Measurements from ENCODE around the gene RPP38.

Gene RPP38

DNA sequence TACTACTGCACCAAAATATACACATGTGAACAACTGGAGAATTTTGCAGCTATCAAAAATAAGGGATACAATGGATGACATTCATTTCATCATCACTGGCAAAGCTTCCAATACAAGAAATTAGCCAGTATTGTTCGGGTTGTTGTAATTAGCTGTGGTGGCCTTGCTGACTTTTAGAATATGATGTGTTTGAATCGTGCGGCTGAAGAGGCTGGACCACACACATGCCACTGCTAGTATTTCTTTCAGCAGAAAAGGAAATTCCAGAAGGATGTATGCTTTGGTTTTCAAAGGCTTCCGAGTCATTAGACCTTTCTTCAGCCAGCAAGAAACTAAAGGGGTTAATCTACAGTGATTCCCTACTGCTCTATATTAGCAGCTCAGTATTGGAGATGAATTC lies 16.6 kb downstream of the RPP38 start:
- DNase-seq, result no peak

DNA sequence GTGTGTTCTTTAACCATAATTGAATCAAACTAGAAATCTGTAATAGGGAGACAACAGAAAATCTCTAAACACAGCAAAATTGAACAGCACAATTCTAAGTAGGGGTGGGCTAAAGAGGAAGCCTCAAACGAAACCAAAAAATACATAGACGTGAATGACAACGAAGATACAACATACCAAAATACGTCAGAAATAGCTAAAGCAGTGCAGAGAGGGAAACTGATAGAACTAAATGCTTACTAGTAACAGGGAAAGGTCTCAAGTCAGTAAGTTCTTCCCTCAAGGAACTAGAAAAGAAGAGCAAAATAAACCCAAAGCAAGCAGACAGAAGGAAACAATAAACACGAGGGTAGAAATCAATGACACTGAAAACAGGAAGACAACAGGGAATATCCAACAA lies 19.1 kb downstream of the RPP38 start:
- DNase-seq, result no peak

DNA sequence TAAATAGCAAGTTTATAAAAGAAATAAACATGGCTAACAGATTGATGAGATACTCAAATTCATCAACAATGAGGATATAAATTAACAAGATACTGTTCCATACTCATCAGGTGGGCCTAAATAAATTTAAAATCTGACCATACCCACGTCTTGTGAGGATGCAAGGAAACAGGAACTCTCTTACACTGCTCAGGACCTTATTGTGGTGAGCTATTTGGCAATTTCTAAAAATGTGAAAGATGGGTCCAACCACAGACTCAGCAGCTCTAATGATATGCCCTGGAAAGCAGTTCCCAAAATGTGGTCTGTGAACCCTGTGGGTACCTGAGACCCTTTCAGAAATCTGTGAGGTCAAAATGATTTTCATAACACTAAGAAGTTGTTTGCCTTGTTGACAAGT lies 21.5 kb downstream of the RPP38 start:
- no peak for DNase-seq

DNA sequence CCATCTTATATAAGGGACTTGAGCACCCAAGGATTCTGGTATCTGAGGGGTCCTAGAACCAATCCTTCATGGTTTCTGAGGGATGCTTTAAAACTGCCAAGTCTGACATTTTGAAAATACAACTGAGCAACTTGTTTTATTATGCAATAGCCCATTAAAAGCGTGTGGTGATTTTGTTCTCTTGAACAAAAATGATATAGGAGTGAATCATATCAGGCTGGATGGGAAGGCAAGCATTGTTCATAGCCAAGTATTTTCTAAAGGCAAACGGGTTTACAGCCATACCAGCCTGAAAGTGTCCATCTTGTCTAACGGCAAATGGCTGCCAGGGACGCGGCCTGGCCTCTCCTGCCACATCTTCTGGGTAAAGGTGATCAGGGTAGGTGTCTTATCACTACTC lies 23.4 kb downstream of the RPP38 start:
- no peak for DNase-seq

DNA sequence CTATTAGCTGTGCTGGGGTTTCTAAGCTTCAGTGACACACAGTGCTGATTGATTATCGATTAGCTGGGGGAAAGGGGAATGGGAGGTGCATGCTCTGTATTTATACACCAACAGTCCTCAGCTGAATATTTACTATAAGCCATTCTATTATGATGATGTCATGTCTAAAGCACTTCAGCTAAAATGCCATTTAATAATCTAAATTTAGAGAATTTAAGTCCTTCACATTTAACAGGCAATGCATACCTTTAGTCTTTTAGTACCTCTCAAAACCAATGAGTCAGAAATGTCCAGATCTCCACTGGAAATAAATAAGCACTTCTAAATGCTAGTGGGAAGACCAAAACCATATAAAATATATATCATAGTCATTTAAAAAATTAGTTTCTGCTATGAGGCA lies 24.6 kb downstream of the RPP38 start:
- no peak for DNase-seq

DNA sequence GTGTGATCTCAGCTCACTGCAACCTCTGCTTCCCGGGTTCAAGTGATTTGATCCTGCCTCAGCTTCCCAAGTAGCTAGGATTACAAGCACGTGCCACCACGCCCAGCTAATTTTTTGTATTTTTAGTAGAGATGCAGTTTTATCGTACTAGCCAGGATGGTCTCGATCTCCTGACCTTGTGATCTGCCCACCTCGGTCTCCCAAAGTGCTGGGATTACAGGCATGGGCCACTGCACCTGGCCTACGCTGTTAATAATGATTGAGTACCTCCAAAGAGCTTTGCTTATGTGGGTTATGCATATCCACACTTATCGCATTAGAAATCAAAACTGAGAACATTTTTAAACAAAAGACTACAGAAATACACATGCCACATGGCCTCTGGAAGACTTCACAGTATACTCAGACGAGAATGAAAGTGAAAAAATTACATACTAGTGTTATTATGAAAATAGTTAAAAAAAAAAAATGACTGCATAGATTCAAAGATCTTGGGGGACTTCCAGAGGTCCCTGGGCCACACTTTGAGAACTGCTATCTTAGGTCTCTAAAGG lies 25.4 kb downstream of the RPP38 start:
- no peak for DNase-seq

DNA sequence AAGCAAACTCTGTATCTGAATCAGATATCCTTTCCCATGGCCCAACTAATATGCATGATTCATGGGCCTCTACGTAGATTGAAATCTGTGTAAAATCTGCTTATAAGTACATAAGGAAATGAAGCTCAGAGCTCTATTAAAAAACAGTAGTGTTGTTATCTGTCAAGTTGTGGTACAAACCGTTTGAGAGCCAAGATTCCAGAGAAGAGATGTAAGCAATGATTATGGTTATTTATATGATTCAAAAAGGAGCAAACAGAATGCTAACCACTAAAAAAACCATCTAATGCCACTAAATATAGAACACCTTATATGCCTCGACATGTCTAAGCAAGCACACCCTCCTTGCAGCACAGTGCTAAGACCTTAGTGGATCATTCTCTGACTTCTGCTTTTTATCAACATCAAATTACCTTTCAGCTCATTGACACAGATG lies 26.6 kb downstream of the RPP38 start:
- DNase-seq, result no peak

DNA sequence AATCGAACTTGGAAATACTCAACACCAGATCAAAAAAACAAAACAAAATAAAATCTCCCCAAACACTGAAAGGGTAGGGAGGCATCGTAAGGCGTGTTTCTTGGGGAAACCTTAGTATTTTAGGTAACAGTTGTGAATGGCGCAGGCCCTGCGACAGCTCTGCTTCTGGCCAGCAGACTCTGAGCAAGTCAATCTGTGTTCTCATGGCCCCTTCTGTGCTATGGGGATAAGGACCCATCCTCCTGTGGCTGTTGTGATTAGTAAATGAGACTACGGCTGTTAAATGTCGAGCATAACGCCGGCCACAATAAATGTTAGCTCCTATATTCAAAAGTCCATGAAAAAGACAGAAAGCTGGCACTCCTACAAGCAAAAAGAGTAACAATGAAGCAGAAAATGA lies 27.0 kb downstream of the RPP38 start:
- no peak for DNase-seq

DNA sequence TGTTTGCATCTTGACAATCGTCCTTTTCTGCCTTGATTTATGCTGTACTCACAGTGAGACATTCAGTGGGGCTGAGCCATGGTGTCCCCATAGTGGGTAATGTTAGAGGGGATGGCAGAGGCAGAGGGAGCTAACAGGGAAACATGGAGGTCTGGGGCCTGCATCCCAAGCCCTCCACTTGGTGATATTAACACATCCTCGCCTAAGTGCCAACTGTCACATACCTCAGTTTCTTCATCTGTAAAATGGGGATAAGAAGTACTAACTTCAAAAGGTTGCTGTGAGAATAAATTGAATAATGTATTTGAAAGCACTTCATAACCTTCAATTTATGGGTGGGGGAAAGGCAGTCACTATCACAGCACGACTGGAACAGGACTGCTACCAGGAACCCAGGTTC lies 27.8 kb downstream of the RPP38 start:
- DNase-seq, result no peak

DNA sequence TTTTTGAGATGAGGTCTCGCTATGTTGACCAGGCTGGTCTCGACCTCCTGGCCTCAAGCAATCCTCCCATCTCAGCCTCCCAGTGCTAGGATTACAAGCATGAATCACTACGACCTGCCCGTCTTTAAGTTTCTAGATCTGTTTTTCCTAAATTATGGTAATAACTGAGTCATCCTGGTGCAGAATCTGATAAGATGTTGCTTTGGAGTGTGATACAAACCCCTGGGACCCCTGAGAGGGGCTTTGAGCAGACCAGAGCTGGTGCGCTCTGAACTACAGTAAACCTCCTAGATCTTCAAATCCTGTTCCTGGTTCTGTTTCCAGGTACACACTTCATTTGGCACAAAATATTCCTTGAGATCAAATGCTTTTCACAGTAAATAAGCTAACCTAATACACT lies 34.2 kb downstream of the RPP38 start:
- DNase-seq, result no peak

DNA sequence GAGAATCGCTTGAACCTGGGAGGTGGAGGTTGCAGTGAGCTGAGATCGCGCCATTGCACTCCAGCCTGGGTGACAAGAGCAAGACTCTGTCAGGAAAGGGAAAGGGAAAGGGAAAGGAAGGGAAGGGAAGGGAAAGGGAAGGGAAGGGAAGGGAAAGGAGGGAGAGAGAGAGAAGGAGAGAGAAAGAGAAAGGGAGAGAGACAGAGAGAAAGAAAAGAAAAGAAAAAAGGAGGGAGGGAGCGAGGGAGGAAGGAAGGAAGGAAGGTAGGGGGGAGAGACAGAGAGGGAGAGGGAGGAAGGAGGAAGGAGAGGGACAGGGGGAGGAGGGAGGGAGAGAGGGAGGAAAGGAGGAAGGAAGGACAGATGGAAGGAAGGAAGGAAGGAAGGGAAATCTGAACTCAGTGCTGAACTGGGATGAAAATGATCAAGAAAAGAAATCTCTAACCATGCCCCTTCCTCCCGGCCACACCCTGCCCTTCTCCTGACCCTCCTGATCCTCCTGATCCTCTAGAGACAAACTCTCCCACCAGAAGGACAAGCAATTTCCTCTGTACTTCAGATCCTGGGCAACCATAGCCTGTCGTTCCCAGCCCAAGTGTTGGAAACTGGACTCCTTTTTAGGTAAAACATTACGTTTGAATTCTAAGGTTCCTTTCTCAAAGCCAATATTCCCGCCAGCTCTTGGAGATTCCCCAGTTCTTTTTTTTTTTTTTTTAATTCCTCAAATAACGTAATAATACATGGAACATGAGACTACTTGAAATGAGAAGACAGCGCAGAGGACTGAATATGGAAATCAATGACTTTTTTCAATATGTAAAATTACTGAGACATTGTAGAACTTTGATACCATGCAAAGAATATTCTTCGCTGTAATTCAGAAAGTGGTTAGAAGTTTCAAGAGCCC lies 39.2 kb downstream of the RPP38 start:
- no peak for DNase-seq

DNA sequence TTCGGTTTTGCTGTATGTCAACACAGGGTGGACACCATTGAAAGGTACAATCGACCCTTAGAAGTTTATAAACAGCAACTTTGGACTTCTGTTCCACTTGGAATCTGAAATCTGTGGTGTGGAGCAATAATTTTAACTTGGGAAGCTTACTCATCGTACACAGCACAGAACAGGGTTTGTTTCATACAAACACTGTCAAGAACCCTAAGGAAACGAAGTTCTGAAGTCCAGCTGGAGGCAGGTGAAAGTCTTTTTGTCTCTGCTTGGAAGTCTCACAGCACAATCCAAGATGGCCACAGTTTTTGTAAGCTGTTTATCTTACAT lies 39.8 kb downstream of the RPP38 start:
- no peak for DNase-seq

DNA sequence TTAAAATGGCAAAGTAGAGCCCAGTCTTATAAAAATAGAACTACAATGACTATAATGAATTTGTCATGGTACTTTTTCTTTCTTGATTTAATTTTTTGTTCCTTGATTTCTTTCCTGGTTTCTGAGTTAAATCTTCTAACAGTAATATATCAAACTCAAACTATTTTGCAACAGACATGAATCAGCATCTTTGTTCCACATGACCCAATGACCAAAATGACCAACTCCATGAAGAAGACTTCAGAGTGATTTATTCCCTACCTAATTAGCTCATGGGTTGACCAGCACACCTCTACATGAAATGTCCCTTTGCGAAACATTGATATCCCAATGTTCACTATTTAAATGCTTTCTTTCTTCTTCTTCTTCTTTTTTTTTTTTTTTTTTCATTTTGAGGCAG lies 40.5 kb downstream of the RPP38 start:
- DNase-seq, result no peak

DNA sequence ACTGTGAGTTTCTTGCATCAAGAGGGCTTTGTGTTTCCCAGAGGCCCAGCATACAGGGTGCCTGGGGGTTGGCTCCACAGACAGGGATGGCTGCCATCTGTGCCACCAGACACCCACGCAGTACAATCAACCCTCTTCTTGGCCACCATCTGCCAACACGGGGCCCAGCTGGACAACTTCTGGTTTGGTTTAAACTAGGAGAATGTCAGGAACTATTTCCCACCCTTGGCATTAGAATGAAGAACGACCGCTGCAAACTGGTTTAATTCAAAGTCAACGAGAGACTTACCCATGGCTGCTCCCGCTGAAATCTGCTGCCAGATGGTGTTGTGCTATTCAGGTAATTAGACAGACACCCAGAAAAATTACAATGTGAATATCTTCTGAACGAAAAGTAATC lies 43.5 kb downstream of the RPP38 start:
- no peak for DNase-seq

DNA sequence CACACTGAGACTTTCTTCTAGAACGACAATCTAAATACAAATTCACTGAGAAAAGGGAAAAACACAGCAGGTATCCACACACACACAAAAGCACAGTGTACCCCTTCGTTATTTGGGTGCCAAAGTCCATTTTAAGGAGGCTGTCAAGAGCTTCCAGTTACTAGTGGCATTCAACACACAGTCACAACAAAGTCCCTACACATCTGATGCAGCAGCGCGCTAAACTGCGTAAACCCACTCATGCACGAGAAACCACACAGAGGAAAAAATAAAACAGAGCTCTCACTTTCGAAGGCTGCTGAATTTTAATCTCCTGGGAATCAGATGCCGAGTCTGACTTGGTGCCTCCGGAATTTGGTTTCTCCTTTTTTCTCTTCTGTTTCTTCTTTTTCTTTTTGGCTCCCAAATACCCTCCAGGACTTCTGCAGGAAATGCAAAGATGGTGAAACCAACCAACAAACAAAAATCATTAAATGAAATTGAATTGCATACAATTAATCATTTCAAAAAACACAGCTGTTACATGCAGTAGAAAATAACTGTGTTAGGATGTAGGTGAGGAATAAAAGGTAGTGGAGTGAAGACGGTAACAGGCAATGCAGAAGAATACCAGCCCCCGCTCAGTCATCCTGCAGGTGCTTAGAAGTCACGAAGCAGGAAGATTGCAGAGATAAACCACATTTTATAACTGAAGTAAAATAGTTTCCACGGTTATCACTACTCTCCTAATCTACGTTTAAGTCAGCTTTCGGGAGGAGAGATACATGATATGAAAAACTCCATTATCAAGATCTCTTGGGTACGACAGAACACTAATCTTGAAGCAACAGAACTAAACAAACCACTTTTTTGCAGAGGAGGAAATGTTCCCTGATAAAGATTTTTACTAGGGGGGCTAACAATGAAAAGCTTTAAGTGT lies 44.2 kb downstream of the RPP38 start:
- no peak for DNase-seq

DNA sequence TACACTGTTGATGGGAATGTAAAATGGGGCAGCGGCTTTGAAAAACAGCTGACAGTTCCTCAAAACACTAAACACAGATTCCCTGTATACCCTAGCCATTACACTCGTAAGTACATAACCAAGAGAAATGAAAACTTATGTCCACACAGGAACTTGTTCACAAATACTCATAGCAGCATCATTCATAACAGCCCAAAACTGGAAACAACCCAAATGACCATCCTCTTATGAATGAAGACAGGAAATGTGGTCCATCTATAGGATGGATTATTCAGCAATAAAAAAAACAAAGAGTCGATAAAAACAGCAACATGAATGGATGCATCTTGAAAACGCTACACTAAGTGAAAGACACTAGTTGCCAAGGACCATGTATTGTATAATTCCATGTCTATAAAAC lies 47.6 kb downstream of the RPP38 start:
- no peak for DNase-seq

DNA sequence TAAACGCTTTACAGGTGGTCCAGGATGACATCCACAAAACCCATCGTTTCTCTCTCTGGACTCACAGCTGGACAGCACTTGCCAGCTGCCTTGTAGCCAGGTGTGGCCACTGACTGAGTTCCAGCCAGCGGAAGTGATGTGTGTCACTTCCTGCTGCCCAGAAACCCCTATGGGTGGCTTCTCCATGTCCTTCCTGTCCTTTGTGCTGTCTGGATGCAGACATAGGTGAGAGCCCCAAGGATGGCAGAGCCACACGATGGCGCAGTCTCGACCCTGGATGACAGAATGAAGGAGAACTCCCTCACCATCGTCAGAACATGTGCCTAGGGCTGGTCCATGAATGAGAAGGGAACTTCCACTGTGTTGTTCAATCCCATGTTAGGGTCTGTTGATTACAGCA lies 49.2 kb downstream of the RPP38 start:
- DNase-seq, result no peak

DNA sequence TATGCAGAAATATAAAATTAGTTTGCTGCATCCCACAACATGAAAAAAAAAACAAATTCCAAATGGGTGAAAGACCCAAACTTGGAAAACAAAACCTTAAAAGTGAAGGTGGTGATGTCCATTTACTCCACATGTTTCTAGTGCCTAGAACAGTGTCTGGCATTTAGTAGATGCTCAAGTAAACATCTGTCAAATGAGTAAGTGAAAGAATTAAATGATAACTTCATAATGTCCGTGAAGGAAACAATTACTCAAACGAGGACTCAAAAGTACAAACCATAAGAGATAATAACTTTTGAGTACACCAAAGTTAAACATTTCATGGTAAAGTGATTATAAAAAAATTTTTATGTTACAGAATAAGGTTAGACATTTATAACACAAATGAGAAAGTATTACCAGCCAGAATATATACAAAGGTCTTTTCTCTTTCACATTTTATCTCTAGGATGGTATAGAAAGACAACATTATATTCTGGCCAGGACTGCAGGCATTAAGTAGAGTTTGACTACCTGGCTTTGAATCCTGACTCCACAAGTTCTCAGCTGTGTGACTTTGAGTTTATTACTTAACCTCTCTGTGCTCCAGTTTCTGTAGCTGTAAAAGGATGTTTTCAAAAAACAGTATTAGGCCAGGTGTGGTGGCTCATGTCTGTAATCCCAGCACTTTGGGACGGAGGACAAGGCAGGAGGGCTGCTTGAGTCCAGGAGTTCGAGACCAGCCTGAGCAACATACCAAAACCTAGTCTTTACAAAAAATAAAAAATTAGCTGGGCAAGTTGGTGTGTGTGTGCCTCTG lies 50.6 kb downstream of the RPP38 start:
- no peak for DNase-seq

DNA sequence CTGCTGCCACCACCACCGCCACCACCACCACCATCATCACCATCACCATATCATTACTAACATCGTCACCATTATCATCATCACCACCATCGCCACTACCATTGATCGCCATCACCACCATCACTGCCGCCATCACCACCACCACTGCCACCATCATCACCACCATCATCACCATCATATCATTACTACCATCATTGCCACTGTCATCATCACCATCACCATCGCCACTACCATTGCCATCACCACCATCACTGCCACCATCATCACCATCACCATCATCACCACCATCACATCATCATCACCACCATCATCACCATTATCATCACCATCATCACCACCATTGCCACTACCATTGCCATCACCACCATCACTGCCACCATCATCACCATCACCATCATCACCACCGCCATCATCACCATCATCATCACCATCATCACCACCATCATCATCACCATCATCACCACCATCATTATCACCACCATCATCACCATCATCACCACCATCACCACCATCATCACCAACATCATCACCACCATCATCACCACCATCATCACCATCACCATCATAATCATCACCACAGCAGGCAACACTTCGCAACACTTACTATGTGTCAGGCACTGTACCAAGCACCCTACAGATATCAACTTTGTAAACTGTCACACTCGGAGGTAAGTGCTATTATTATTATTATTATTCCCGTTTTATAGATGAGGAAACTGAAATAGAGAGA lies 52.1 kb downstream of the RPP38 start:
- no peak for DNase-seq

DNA sequence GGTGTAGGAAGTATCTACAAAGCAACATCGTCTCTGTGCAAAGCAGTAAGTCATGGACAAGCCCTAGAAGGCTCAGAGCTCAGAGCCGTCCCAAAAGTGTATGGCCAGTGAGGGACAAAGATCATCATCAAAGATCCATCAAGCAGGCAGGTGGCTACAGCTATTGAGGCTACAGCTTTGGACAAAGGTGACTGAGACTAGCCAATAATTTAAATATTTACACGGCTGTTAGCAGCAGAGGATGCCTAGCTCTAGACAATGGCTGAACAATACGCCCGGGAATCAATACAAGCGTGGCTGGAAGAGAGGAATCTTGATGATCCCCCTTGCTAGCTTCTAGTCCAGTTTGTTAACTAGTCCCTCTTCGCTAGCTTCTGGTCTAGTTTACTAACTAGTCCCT lies 53.4 kb downstream of the RPP38 start:
- no peak for DNase-seq

DNA sequence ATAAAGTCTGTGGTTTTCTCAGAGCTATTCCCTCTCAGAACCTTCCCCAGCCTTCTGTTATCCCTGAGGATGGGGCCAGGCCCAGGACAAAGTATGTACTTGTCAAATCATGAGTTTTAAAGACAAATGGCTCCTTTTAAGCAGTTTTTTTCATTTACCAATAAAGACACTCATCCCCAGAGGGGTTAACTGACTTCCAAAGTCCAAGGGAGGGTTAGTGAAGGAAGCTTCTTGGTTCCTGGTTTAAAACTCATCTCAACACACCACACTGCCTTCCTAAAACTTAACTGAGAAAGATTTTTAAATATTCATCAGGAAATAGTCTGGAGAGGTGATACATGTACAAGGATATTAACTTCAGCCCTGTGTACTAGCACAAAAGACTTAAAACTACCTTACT lies 55.4 kb downstream of the RPP38 start:
- no peak for DNase-seq
